Activated CD4-positive, alpha-beta memory T cell treated with anti-CD3 and anti-CD28 coated beads for 36 hours (primary cell): ENCODE results near the gene CYBB. TPM values are rescaled to one million over a fixed set of nuclear protein-coding genes. Genes with fewer than 3 reads are reported as not detected.

ENCODE experiments used
- CTCF ChIA-PET: fragments of 350-600 bp; sonication (Branson Sonifier 250); formaldehyde crosslinking; loops from one replicate; lab custom pipeline; 2021; ENCODE audit warnings: antibody characterized with exemption, inconsistent platforms; lab: Charles Lee
- POLR2A ChIA-PET: fragments of 350-600 bp; sonication (Branson Sonifier 250); formaldehyde crosslinking; loops from one replicate; lab custom pipeline; 2021; ENCODE audit warnings: antibody characterized with exemption; lab: Charles Lee
- DNase-seq: peaks from one replicate; pipeline ENCODE4 v3.0.0-alpha.2; 2020
- H3K27ac Mint-ChIP-seq: one replicate; pipeline ENCODE4 v1.8.0; 2021; ENCODE audit warnings: mixed read lengths
- H3K27me3 Mint-ChIP-seq: one replicate; pipeline ENCODE4 v1.8.0; 2021; ENCODE audit warnings: mixed read lengths
- H3K36me3 Mint-ChIP-seq: one replicate; pipeline ENCODE4 v1.8.0; 2021; ENCODE audit warnings: mixed read lengths
- H3K4me1 Mint-ChIP-seq: one replicate; pipeline ENCODE4 v1.8.0; 2021; ENCODE audit warnings: low read depth, mixed read lengths
- H3K4me3 Mint-ChIP-seq: one replicate; pipeline ENCODE4 v1.8.0; 2021; ENCODE audit warnings: mild to moderate bottlenecking, mixed read lengths
- H3K9me3 Mint-ChIP-seq: one replicate; pipeline ENCODE4 v1.8.0; 2021; ENCODE audit warnings: mixed read lengths
- intact Hi-C: fragments of 100-400 bp; cut with micrococcal nuclease; formaldehyde crosslinking; loops from one replicate; pipeline ENCODE4 v1.15.1; 2023
- total RNA-seq, 2 experiments: library from RNA; stranded (reverse); gene quantifications; one replicate each; pipeline ENCODE4 v1.2.3, GENCODE V29; 2021

Gene CYBB
- not detected for total RNA-seq

DNA sequence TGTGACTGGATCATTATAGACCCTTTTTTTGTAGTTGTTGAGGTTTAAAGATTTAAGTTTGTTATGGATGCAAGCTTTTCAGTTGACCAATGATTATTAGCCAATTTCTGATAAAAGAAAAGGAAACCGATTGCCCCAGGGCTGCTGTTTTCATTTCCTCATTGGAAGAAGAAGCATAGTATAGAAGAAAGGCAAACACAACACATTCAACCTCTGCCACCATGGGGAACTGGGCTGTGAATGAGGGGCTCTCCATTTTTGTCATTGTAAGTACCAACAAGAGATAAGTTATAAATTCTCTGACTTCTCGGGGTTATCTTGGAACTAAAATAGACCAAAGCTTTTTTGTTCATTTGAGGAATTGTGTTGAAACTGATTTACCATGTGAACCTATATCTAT lies at the start of gene CYBB:
Gene CYBB, plus strand, starts transcription at position 203 of the 400 bp plus-strand sequence. Its CDS starts 19 bp downstream, at position 222.
- CTCF ChIA-PET = no interaction called here
- H3K27ac Mint-ChIP-seq = no peak within 1 kb of the TSS
- H3K36me3 Mint-ChIP-seq = no peaks in the 10 kb centered on the region
- DNase-seq = no peak
- intact Hi-C loops = no loop called here
- H3K27me3 Mint-ChIP-seq = no peaks in the 10 kb centered on the region
- POLR2A ChIA-PET = no interaction called here
- no peak within 1 kb of the TSS for H3K4me3 Mint-ChIP-seq
- H3K4me1 Mint-ChIP-seq = peaks cover 21% of the 10 kb centered on the region
- H3K9me3 Mint-ChIP-seq = no peaks in the 10 kb centered on the region

- intact Hi-C loops = loop anchor here (1.0 to 10.0 kb wide), 4 partner anchors 42 to 579 kb away; partner anchors contain the start of gene RPGR
- H3K27me3 Mint-ChIP-seq = no peaks in the 10 kb centered on the region
- no peak overlapping the region for H3K27ac Mint-ChIP-seq
- H3K4me3 Mint-ChIP-seq = no peak overlapping the region
- no peaks in the 10 kb centered on the region for H3K36me3 Mint-ChIP-seq
- DNase-seq = peak; percentile 81
- POLR2A ChIA-PET = interaction anchor here (0.9 kb wide), 1 partner anchor 101 kb away, joined by 3 read pairs; no protein-coding TSS in a partner anchor
- no peaks in the 10 kb centered on the region for H3K9me3 Mint-ChIP-seq
- CTCF ChIA-PET = interaction anchor here (0.6 to 7.3 kb wide), 18 partner anchors 9 to 582 kb away, joined by 3 to 168 read pairs (median 4); partner anchors contain the start of genes DYNLT3 and RPGR
- H3K4me1 Mint-ChIP-seq = peaks cover 16% of the 10 kb centered on the region
Observed at GRCh38 chrX:37745354-37745753, 34.5 kb upstream of the CYBB start.

DNA sequence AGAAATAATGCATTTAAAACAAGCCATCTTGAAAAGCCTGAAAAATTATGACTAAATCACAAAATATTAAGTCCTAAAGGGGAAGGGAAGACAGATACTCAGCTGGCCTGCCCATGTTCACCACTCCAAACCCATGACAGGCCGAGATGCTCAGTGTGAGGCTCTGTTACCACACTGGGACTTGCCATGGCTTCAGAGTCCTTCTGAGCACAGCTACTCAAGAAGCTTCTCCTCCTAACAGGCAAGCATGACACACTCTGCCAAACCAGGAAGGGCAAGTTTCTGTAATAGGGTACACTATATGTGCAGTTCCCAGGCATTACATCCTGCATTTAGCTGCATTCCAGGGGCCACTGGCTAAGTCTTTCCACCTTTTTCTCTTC lies 34.0 kb upstream of the CYBB start:
- Mint-ChIP-seq H3K4me3 (no peak overlapping the region), H3K27me3 (no peaks in the 10 kb centered on the region), H3K36me3 (no peaks in the 10 kb centered on the region), H3K27ac (no peak overlapping the region), H3K4me1 (peaks cover 16% of the 10 kb centered on the region), H3K9me3 (no peaks in the 10 kb centered on the region)
- intact Hi-C loops = loop anchor here (1.0 to 10.0 kb wide), 6 partner anchors 8 to 579 kb away; partner anchors contain the start of genes DYNLT3 and RPGR
- POLR2A ChIA-PET = interaction anchor here (0.9 kb wide), 1 partner anchor 100 kb away, joined by 3 read pairs; no protein-coding TSS in a partner anchor
- CTCF ChIA-PET = interaction anchor here (0.6 to 7.3 kb wide), 18 partner anchors 9 to 581 kb away, joined by 3 to 168 read pairs (median 4); partner anchors contain the start of genes DYNLT3 and RPGR
- peak; percentile 15 for DNase-seq

- Mint-ChIP-seq H3K36me3 (no peaks in the 10 kb centered on the region), H3K27me3 (no peaks in the 10 kb centered on the region), H3K27ac (peak overlapping the region; percentile 19), H3K9me3 (no peaks in the 10 kb centered on the region), H3K4me3 (no peak overlapping the region), H3K4me1 (peaks cover 18% of the 10 kb centered on the region)
- ChIA-PET POLR2A (interaction anchor here (0.9 kb wide), 1 partner anchor 100 kb away, joined by 3 read pairs; no protein-coding TSS in a partner anchor), CTCF (interaction anchor here (0.9 to 7.3 kb wide), 11 partner anchors 16 to 581 kb away, joined by 3 to 168 read pairs (median 6); partner anchors contain the start of gene RPGR)
- peak; percentile 55 for DNase-seq
- intact Hi-C loops = loop anchor here (1.0 to 10.0 kb wide), 5 partner anchors 8 to 578 kb away; partner anchors contain the start of genes DYNLT3 and RPGR
Observed at GRCh38 chrX:37746218-37746941, 33.5 kb upstream of the CYBB start.

- H3K4me3 Mint-ChIP-seq = no peak overlapping the region
- ChIA-PET POLR2A (no interaction called here), CTCF (interaction anchor here (2.0 to 7.3 kb wide), 3 partner anchors 29 to 95 kb away, joined by 4 to 168 read pairs (median 6); no protein-coding TSS in a partner anchor)
- H3K4me1 Mint-ChIP-seq = peaks cover 23% of the 10 kb centered on the region
- H3K36me3 Mint-ChIP-seq = no peaks in the 10 kb centered on the region
- H3K27ac Mint-ChIP-seq = no peak overlapping the region
- no peaks in the 10 kb centered on the region for H3K27me3 Mint-ChIP-seq
- DNase-seq = no peak
- intact Hi-C loops = loop anchor here (1.0 to 10.0 kb wide), 5 partner anchors 7 to 578 kb away; partner anchors contain the start of genes DYNLT3 and RPGR
- no peaks in the 10 kb centered on the region for H3K9me3 Mint-ChIP-seq
Observed at GRCh38 chrX:37746951-37747350, 32.9 kb upstream of the CYBB start.

DNA sequence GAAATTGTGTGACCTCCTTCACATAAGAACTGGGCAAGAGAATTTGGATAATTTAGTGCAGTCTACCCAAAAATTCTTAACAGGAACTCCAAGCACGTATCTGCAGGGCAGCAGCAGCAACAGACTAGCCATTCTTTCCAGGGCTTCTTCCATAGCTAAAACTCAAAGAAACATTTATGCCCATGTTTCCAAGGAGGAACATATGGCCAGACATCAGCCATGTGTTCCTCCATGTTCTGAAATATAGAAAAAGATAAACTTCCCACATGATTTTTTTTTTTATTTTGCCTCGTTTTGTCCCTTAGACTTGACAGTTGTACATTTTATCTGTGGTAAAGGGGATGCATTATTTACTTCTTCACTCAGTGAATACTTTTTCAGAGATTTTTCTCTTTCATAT lies 27.6 kb upstream of the CYBB start:
- CTCF ChIA-PET = no interaction called here
- H3K27me3 Mint-ChIP-seq = no peaks in the 10 kb centered on the region
- H3K27ac Mint-ChIP-seq = no peak overlapping the region
- intact Hi-C loops = no loop called here
- H3K36me3 Mint-ChIP-seq = no peaks in the 10 kb centered on the region
- no peak overlapping the region for H3K4me3 Mint-ChIP-seq
- no peaks in the 10 kb centered on the region for H3K9me3 Mint-ChIP-seq
- POLR2A ChIA-PET = no interaction called here
- DNase-seq = no peak
- H3K4me1 Mint-ChIP-seq = peaks cover 12% of the 10 kb centered on the region

- CTCF ChIA-PET = interaction anchor here (0.6 kb wide), 1 partner anchor 420 kb away, joined by 3 read pairs; no protein-coding TSS in a partner anchor
- no peak for DNase-seq
- no peaks in the 10 kb centered on the region for H3K27me3 Mint-ChIP-seq
- H3K27ac Mint-ChIP-seq = no peak overlapping the region
- no peaks in the 10 kb centered on the region for H3K36me3 Mint-ChIP-seq
- H3K4me1 Mint-ChIP-seq = peaks cover 15% of the 10 kb centered on the region
- H3K4me3 Mint-ChIP-seq = no peak overlapping the region
- POLR2A ChIA-PET = no interaction called here
- no peaks in the 10 kb centered on the region for H3K9me3 Mint-ChIP-seq
- intact Hi-C loops = no loop called here
Observed at GRCh38 chrX:37752936-37753335, 26.9 kb upstream of the CYBB start.

DNA sequence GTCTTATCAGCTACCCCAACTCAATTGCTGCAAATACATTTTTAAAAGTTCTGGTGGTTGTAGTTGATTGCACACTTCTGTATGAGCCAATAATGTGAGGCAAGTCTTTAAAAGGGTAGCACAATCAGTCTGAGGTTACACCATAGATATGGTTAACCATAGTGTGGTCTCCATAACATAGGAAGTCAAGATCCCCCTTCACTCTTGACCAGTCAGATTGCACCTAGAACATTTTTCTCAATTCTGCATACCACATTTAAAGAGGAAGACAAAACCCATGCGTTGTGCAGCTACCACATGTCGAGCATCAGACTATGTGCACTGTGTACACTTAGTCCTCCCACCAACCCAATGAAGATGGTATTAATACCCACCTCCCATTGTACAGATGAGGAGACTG lies 26.5 kb upstream of the CYBB start:
- intact Hi-C loops = no loop called here
- Mint-ChIP-seq H3K4me1 (peaks cover 15% of the 10 kb centered on the region), H3K27ac (no peak overlapping the region), H3K9me3 (no peaks in the 10 kb centered on the region), H3K4me3 (no peak overlapping the region), H3K27me3 (no peaks in the 10 kb centered on the region), H3K36me3 (no peaks in the 10 kb centered on the region)
- CTCF ChIA-PET = interaction anchor here (0.6 kb wide), 1 partner anchor 420 kb away, joined by 3 read pairs; no protein-coding TSS in a partner anchor
- no peak for DNase-seq
- POLR2A ChIA-PET = no interaction called here

- ChIA-PET POLR2A (no interaction called here), CTCF (interaction anchor here (1.5 to 2.0 kb wide), 2 partner anchors 9 to 75 kb away, joined by 4 to 6 read pairs; no protein-coding TSS in a partner anchor)
- Mint-ChIP-seq H3K4me1 (peaks cover 15% of the 10 kb centered on the region), H3K4me3 (no peak overlapping the region), H3K27me3 (no peaks in the 10 kb centered on the region), H3K9me3 (no peaks in the 10 kb centered on the region), H3K36me3 (no peaks in the 10 kb centered on the region), H3K27ac (no peak overlapping the region)
- intact Hi-C loops = loop anchor here (1.0 kb wide), 1 partner anchor 8 kb away; no protein-coding TSS in a partner anchor
- DNase-seq = peak; percentile 24
Observed at GRCh38 chrX:37754516-37754915, 25.3 kb upstream of the CYBB start.

- ChIA-PET POLR2A (no interaction called here), CTCF (interaction anchor here (1.5 to 2.0 kb wide), 2 partner anchors 10 to 74 kb away, joined by 4 to 6 read pairs; no protein-coding TSS in a partner anchor)
- Mint-ChIP-seq H3K27me3 (no peaks in the 10 kb centered on the region), H3K4me1 (peaks cover 15% of the 10 kb centered on the region), H3K27ac (no peak overlapping the region), H3K9me3 (no peaks in the 10 kb centered on the region), H3K4me3 (no peak overlapping the region), H3K36me3 (no peaks in the 10 kb centered on the region)
- intact Hi-C loops = no loop called here
- peak; percentile 17 for DNase-seq
Observed at GRCh38 chrX:37755025-37755424, 24.8 kb upstream of the CYBB start.

- intact Hi-C loops = no loop called here
- Mint-ChIP-seq H3K36me3 (no peaks in the 10 kb centered on the region), H3K4me1 (peaks cover 7% of the 10 kb centered on the region), H3K9me3 (no peaks in the 10 kb centered on the region), H3K27me3 (no peaks in the 10 kb centered on the region), H3K27ac (no peak overlapping the region), H3K4me3 (no peak overlapping the region)
- no peak for DNase-seq
- POLR2A ChIA-PET = no interaction called here
- CTCF ChIA-PET = interaction anchor here (1.5 kb wide), 1 partner anchor 68 kb away, joined by 4 read pairs; no protein-coding TSS in a partner anchor
Observed at GRCh38 chrX:37757082-37757481, 22.8 kb upstream of the CYBB start.

- ChIA-PET CTCF (no interaction called here), POLR2A (no interaction called here)
- Mint-ChIP-seq H3K27ac (no peak overlapping the region), H3K4me3 (no peak overlapping the region), H3K36me3 (no peaks in the 10 kb centered on the region), H3K4me1 (peaks cover 10% of the 10 kb centered on the region), H3K27me3 (no peaks in the 10 kb centered on the region), H3K9me3 (no peaks in the 10 kb centered on the region)
- DNase-seq = no peak
- intact Hi-C loops = no loop called here
Observed at GRCh38 chrX:37759351-37759750, 20.5 kb upstream of the CYBB start.
